ENCODE results near the gene CDCA5.

The CDCA5 gene, protein sequence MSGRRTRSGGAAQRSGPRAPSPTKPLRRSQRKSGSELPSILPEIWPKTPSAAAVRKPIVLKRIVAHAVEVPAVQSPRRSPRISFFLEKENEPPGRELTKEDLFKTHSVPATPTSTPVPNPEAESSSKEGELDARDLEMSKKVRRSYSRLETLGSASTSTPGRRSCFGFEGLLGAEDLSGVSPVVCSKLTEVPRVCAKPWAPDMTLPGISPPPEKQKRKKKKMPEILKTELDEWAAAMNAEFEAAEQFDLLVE

DNA sequence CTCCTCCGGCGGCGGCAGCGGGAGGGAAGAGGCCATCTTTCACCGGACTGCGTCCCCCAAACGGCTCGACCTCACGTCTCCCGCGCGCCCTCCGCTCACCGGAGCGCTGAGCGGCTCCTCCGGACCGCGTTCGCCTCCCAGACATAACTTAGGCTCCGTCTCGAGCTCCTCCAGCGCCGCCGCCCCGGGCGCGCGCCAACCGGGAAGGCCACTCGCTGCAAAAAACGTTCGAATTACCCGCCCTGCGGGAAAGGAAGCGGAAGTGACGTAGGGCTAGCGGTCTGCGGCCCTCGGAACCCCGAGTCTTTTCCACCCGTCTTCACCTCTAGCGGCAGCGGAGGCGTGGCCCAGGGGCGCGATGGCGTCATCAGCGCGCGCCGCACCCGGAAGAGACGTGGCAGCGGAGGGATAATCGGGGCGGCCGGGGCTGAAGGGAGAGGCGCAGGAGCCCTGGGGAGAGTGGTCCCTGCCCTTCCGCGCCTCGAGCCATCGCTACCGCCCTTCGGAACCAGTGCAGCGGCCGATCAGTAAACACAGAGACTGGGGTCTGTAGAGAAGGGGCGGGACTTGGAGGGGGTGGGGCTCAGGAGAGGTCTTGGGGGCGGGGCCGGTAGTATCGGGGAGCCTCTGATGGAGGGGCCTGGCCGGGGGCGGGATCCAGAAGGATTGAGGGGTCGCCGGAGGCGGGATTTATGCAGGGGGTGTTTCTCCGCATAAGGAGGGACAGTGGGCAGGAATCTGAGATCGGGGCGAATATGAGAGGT lies at the start of gene CDCA5, which contains the start of gene ZFPL1:
TSS of gene CDCA5 (minus strand) at position 207 of the 764 bp plus-strand sequence. CDS start at position 145, 62 bp downstream.
TSS of gene ZFPL1 (plus strand) at position 389 of the 764 bp plus-strand sequence. CDS start 477 bp downstream, outside the sequence.
- peak; percentile 98 for DNase-seq

DNA sequence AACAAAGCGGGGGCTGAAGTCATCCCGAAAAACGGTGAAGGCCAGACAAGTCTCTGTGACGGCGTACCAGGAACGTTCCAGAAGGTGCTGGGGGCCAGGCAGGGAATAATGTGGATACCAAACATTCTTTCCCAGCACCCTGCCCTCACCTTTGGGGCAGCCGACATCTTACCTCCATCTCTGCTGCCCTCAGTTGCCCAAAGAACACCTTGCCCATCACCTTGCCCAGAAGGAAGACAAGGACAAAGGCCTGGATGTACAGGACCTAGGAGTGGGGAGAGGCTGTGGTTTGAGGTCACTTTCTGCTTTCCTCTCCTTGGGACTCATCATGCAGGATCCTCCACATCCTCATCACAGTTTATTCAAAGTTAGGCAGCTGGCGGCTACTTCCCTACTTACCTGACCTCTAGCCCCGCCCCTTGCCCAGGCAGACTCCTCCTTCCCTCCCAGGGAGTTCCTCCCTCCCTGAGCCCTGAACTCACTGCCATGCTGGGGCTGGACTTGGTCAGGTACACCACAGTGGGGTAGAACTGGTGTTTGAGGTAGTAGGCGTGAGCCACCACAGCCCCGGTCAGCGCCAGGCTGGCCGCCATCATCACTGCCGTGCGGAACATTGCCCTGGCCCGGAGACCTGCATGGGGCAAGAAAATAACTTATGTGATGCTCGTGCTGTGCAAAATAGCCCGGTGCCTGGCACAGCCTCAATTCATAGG lies 49.3 kb upstream of the CDCA5 start:
- DNase-seq, result peak; percentile 72

DNA sequence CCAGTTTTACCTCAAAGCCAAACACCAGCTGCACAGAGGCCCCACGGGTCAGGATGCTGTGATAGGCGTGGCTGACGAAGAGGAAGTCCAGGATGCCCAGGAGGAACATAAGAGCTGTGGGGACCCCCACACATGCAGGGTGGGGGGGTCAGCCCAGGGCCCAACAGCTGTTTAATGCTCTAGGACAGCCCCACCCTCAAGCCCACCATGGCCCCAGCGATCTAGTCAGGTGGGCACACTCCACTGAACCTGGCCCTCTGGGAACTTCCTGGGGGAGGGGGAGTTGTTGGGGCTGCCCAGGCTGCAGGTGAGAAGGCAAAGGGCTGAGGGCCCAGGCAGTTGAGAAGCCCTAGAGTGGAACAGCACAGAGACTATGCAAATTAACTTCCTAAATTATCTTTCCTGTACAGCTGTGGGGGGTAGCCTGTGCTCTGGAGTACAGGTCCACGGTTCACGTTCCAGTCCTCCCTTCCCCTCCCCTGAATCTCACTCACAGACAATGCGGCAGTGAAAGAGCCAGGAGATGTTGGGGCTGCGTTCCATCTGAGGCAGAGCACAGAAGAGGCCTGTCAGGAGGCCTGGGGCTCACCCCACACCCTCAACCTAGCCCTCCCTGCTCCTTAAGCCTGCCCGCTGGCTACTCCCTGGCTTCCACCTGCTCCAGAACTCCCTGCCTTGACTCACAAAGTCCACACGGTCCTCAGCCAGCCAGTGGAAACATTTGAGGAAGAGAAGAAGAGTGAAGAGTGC lies 48.6 kb upstream of the CDCA5 start:
- DNase-seq, result no peak

DNA sequence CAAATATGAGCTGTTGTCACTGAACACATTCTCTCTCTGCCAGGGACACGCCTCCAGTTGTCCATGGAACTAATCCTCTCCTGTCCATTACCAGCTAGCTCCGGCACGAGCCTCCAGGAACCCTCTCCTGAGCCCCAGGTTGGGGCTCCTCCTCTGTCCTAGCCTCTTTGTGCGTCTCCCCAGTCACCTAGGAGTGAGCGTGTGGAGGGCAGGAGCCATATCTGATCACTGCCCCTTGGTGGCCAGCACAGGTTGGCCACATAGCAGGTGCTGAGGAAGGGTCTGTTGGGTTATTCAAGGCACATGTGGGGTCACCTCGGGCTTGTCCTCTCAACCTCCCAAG lies 48.0 kb upstream of the CDCA5 start:
- DNase-seq, result no peak

DNA sequence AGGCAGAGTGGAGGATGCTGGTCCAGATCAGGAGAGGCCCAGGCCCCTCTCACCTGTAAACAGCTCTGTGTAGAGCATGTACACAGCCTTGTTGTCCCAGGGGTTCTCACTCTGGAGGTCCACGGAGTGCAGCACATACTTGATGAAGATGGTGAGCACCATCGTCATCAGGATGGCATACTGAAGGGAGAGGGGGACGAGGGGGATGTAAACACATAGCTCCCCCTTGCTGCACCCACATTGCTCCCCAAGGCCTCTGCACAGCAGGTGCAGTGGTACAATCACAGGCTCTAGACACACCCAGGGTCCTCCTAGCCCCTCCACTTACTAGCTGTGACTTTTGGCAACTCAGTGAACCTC lies 47.6 kb upstream of the CDCA5 start:
- no peak for DNase-seq

DNA sequence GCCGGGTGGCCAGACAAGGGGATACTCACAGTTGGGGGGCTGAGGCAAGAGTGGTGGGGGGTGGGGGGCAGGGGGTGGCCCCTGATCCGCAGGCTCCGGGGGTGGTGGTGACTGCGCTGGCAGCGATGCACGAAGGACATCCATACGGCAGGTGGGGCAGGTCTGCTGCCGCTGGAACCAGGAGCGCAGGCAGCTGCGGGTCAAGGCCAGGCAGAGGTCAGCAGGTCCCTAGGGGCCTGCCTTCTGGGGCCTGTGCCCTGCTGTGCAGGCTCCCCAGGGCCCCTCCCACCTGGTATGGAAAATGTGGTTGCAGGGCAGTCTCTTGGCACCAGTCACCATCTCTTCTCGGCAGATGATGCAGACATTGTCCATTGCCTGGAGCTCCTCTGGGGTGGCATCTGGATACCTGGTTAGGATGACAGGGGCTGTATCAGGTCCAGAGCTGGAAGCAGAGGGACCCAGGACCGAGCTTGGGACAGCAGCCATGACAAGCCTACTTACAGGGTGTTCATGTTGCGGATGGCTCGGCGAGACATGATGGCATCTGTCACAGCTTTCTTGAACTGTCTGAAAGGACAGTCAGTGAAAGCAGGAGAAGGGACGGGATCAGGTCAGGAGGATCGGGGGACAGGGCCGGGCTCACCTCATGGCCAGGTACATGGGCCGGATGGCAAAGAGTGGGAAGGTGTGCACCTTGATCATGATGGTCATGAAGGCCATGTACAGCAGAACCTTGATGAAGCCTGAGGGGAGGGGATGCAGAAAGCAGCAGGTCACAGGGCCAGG lies 47.0 kb upstream of the CDCA5 start:
- no peak for DNase-seq

DNA sequence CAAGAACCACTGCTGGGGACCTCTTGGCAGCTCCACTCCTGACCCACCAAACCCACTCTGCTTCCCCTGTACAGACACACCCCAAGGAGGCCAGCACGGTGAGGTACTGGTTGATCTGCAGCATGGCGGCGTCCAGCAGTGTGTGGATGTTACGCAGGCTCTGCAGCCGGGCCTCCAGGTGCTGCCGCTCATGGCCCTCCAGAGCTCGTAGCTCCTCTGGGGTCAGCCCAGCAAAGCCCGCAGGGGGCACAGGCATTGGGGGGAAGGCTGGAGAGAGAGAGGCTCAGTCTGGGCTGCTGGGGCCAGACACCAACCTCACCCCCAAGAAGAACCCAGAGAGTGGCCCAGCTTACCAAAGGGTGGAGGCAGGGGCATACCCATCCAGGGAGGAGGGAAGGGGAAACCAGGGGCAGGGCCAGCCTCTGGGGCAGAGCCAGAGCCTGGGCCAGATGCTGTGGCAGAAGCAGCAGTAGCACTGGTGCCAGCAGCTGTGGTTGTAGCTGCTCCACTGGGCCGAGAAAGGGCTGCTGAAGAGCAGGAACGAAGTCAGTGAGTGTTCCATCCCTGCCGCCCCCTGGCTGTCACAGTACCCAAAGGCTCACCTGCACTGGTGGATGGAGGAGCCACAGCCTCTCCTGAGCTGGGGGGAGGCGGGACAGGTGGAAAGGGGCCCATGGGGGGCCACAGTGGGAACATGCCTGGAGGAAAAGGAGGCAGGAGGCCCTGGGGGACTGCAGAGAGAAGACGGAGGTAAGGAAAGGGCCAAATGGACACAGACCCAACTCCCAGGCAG lies 46.0 kb upstream of the CDCA5 start:
- no peak for DNase-seq

DNA sequence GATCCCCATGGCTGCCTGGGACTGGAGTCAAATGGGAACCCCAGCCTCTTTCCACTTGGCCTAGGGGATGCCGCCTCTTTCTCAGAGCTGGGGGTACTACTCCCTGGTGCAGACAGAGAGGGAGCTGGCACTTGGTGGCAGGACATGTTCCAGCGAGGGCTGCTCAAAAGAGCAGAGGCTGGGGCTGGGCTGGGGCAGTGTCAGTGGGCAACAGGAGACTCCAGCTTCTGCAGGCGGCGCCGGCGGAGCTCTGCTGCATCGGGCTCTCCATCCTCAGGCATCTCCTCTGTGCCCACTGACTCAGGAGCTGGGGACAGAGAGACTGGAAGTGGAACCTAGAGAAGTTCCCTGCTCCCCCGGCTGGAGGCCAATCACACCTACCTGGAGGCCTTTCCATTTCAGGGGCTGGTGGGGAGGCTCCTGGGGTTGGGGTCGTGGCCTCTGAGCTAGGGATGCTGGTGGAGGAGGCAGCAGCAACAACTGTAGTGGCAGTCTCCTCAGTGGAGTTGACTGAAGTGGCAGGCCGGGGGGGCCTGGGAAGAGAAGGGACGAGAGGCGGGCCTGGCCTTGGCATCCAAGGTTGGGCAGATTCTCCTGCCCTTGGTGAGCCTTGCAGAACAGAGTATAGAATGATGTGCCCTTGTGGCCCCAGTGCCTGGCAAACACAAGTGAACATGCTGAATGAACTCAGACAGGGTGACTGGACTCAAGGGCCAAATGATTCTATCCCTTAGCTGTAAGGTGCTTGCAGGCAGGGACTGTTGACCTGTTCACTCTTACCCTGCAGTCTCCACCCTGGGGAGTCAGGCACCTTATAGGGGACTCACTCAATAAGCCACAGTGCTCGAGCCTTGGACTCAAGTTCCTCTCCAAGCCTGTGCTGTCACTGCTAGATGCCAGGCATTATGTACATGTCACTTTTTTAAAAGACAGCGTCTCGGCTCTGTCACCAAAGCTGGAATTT lies 44.6 kb upstream of the CDCA5 start:
- no peak for DNase-seq

DNA sequence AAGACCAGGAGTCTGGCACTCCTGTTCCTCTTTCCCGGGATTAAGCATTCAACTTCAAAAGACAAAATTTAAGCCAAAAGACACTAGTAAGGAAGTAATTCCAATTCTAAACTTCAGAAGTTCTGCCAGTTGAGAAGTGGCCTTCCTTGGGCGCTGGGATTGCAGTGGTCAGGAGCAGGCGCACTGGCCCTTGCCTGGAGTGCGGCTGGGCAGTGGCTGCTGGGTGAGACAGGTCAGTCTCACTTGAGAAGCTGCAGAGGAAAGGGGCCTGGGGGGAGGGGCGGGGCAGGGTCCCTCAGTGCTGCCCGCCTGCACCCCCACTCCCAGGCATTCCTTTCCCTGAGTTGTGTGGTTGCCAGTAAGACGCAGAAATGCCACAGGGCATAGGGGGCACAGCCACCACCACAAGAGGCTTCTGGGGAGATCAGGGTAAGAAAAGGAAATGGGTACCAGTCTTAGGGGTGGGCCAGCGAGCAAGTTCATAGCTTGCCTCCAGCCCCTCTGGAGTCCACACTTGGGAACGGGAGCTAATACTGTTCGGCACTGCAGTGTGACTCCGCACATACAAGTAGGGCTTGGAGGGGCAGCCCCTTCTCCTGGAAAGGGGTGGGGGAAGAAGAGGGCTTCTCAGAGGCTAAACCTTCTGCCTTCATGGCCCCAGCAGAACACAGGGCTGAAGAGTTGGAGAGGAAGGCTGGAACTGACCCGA lies 43.8 kb upstream of the CDCA5 start:
- no peak for DNase-seq

DNA sequence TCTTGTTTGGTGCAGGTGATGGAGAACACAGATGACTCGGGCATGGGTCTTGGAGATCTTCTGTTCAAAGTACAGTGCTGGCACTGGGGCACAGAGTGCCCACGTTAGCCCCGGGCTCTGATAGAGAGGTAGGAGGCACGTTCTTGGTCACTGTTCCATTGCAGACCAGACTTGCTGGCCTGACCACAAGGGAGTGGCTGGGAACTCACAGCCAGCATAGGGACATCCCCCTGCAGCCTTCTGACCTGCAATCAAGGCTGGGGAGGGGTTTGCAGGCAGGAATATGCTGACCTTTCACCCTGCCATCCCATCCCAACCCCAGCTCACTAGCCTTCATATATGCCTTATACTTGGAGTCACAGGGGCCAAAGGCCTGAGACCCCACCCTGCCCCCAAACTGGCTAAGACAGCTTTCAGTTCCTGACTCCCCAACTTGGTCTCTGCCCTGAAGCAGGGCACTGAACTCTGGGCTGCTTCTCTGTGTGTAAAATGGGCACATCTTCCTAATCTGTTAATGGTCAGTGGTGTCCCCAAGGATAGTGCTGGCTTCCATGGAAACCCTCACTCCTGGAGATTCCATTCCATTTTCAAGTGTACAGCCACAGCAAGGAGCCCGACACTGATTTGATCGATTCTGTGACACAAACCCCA lies 42.9 kb upstream of the CDCA5 start:
- DNase-seq, result no peak

DNA sequence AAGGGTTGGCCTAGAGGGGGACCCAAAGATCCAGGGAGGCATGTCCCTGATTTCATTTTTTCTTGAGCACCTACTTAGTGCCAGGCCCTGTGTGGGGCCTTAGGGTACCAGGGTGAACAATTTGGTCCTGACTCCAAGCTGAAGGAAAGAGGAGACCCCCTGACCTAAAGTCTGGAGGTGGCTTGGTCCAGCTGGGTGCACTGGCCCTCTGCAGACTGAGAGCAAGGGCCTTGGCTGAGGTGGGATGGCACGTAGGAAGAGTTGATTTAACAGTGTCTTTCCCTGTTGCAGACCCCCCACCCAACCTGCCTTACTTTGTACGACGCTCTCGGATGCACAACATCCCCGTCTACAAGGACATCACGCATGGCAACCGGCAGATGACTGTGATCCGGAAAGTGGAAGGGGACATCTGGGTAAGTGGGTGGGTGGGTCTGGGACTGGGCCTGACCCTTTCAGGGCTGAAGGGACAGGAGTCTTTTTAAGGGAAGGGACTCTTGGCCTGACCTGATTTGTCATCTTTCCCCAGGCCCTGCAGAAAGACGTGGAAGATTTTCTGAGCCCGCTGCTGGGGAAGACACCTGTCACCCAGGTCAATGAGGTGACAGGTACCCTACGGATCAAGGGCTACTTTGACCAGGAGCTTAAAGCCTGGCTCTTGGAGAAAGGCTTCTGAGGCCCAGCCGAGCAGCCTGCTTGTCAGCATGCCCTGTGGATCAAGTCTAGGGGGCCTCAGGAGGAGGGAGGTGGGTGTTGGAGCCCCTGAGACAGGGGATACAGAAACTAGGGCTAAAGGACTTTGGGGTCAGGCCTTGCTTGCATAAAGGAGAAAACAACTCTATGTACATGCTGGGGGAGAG lies 41.6 kb upstream of the CDCA5 start:
- no peak for DNase-seq

DNA sequence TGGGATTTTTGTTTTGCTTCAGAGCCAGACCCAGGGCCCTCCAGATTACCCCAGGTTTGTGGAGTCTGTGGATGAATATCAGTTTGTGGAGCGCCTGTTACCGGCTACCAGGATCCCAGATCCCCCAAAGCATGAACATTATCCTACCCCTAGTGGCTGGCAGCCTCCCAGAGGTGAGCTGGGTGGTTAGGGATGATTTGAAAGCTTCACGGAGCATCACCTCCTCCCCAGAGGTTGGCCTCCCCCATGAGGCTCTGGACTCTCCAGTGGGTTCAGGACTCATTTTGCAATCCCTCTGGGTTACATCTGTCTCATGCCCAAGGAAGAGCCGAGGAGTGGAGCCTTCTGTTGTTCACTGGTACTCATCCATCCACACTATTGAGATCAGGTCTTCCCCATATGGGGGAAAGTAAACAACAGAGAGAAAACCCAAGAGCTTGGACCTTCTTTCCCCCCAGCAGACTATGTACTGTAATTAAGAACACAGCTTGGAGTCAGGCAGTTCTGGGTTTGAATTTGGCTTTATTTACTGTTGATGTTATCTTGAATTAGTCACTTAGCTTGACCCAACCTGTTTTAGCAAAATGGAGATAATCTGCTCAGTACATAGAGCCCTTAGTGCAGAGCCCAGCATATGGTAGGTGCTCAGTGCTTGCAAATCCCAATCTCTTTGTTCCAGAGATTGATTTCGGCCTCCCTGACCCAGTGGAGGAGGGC lies 40.8 kb upstream of the CDCA5 start:
- no peak for DNase-seq

DNA sequence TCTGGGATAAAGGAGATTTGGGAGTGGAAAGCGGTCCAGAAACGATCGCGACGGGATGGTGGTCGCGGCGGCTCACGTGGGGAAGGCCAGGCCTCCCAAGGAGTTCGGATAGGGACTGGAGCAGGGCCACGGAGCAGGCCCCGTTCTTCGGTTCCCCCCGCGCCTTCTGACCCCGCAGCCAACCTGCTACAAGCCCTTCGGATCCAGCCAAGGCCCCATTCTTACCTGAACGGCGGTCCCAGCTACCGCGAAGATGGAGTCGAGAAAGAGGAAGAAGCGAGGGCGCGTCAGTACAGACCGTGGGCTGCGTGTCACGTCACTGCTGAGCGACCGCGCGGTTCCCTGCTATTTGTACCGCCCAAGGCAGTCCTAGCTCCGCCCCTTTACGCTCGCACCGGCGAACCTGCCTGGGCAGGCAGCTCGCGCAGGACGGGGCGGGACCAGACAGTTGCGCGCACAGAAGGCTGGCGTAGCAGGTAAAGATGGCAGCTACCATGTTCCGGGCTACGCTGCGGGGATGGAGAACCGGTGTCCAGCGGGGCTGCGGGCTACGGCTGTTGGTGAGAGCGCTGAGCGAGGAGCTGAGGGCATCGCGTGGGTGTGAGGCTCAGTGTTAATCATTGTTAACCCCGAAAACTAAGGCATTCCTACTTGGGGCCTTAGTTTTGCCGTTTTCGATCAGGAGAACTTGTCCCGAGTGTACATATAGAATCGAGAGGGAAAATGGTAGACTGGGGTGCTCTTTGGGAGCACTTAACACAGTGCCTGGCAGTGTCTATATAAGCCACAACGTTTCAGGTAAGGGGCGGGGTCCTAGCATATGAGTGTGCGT lies 38.2 kb upstream of the CDCA5 start, which contains the start of the genes FAU and MRPL49:
TSS of gene FAU (minus strand) at position 270 of the 832 bp plus-strand sequence. CDS start 321 bp downstream, outside the sequence.
TSS of gene MRPL49 (plus strand) at position 457 of the 832 bp plus-strand sequence. CDS start at position 483, 26 bp downstream.
- peak; percentile 100 for DNase-seq

DNA sequence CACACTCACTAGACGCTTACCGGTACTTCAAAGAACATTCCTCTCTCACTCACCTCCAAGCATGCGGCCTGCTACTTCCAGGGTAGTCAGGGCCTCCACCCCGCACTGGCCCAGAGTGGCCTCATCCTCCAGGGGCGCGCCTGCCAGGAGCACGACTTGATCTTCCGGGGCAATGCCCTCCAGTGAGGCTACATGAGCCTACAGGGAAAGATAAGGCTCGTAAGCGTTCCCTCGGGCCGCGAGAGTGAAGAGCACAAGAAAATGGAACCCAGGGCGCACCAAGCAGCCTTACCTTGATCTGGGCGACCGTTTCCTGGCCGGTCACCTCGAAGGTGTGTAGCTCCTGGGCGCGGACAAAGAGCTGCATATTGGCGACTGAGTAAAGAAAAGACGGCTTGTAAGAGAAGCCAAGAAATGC lies 37.6 kb upstream of the CDCA5 start:
- DNase-seq, result peak; percentile 61

DNA sequence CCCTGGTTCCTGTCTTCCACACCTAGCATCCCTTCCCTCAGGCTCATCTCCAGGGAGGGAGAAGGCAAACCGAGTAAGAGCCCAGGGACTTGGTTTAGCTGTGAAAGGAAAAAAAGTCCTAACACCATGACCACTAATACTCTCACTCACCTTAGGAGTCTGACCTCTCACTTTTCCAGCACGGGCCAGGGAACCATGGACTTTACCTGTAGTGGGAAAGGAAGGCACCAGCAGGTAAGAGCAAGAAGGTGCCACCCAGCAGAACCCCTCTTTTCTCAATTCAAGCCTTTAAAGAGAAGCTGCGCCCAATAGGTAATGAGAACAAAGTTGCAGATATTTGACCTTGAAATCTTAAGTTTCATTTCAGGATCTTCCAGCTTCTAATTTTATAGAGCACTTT lies 37.0 kb upstream of the CDCA5 start:
- no peak for DNase-seq

DNA sequence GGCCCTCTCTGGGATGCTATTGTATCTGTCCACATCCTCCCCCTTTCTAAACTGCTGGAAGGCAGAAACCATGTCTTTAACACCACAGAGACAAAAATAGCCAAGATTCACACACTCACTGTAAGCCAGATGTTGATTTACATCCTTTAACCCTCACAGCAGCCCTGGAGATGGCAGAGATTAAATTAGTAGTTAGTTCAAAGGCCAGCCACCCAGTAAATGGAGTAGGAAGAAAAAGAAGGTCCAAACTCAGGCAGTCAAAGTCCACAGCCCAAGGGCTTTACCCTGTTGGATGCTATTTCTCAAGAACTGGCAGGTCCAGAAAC lies 35.8 kb upstream of the CDCA5 start:
- DNase-seq, result no peak

Data from hematopoietic multipotent progenitor cell treated with erythropoietin and hydrocortisone succinate and interleukin-3 and kit ligand, for 6 days (in vitro differentiated cells).